DMS 273 (cell line): ENCODE results near the gene ZNF519.
"Not testable (repeated sequence)": the region's sequence is repeated elsewhere in the genome, so short reads cannot be mapped to it uniquely, and the experiment has no call there.

Experiments
- DNase-seq: peaks from one replicate; lab custom pipeline; 2025; ENCODE audit not compliant: unreplicated experiment; lab: John Stamatoyannopoulos, UW

The ZNF519 gene

GRCh38 chr18:14132271-14132700 lies at the start of gene ZNF519:
Gene ZNF519, minus strand, starts transcription at chr18:14132435. Its CDS starts 158 bp downstream, at chr18:14132277.
- DNase-seq, result peak; percentile 97

GRCh38 chr18:14179306-14179705 lies 47.1 kb upstream of the ZNF519 start:
- DNase-seq, result peak; percentile 42

GRCh38 chr18:14178321-14179196 lies 46.3 kb upstream of the ZNF519 start:
- peak; percentile 80 for DNase-seq

GRCh38 chr18:14177540-14178320 lies 45.5 kb upstream of the ZNF519 start:
- not testable (repeated sequence) for DNase-seq

GRCh38 chr18:14175404-14175803 lies 43.2 kb upstream of the ZNF519 start:
- not testable (repeated sequence) for DNase-seq

GRCh38 chr18:14174706-14175085 lies 42.5 kb upstream of the ZNF519 start:
- DNase-seq, result no peak

GRCh38 chr18:14174002-14174705 lies 41.9 kb upstream of the ZNF519 start:
- not testable (repeated sequence) for DNase-seq

- not testable (repeated sequence) for DNase-seq
Measured at GRCh38 chr18:14173116-14173951, 41.1 kb upstream of the ZNF519 start.

GRCh38 chr18:14172142-14173115 lies 40.2 kb upstream of the ZNF519 start:
- DNase-seq, result not testable (repeated sequence)

- DNase-seq, result not testable (repeated sequence)
Measured at GRCh38 chr18:14171301-14172141, 39.3 kb upstream of the ZNF519 start.

- DNase-seq, result not testable (repeated sequence)
Measured at GRCh38 chr18:14170367-14171036, 38.3 kb upstream of the ZNF519 start.

GRCh38 chr18:14162915-14163314 lies 30.7 kb upstream of the ZNF519 start:
- not testable (repeated sequence) for DNase-seq

- DNase-seq, result not testable (repeated sequence)
Measured at GRCh38 chr18:14151564-14152113, 19.4 kb upstream of the ZNF519 start.

- not testable (repeated sequence) for DNase-seq
Measured at GRCh38 chr18:14150766-14151165, 18.5 kb upstream of the ZNF519 start.

GRCh38 chr18:14149916-14150420 lies 17.7 kb upstream of the ZNF519 start:
- not testable (repeated sequence) for DNase-seq

- DNase-seq, result not testable (repeated sequence)
Measured at GRCh38 chr18:14149121-14149850, 17.1 kb upstream of the ZNF519 start.
